CMK (cell line): ENCODE data around the gene HNRNPL.
"Not testable (repeated sequence)": the region's sequence is repeated elsewhere in the genome, so short reads cannot be mapped to it uniquely, and the experiment has no call there.

ENCODE experiments used
- DNase-seq: peaks from one replicate; pipeline ENCODE4 v3.0.0-alpha.2; 2010; ENCODE audit warnings: low read depth

The HNRNPL gene

GRCh38 chr19:38869836-38870607, 20.2 kb upstream of the HNRNPL start:
- DNase-seq: no peak

DNA sequence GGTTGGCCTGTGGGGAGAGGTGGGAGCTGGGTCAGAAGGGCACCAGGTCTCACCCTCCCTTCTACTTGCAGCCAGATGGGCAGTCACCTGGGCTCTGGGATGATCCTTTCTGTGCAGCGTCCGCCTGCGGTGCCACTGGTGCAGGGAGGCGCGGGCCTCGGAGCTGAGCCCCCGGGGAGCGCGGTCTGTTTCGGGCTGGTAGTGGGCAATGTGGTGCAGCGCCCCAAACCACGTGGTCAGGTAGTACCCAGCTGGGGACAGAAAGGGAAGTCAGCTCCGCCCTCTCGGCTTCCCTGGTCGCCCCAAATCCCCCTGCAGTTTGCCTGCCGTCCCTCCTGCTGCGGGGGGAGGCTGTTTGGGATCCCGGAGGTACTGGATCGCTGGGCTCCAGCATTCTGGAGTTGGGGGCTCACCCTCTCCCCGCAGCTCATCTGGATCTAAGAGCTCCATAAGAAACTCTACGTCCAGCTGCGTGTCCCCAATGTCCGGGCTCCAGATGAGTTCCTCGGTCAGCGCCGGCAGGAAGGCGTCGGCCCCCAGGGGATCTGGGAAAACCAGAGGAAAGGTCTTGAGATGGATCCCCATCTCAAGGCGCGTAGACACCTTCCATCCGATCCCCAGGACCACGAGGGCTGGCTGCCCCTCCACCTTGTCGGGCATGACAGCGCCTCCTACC, 19.5 kb upstream of the HNRNPL start:
- no peak for DNase-seq

- no peak for DNase-seq
Observed at GRCh38 chr19:38868551-38868950, 18.8 kb upstream of the HNRNPL start.

DNA sequence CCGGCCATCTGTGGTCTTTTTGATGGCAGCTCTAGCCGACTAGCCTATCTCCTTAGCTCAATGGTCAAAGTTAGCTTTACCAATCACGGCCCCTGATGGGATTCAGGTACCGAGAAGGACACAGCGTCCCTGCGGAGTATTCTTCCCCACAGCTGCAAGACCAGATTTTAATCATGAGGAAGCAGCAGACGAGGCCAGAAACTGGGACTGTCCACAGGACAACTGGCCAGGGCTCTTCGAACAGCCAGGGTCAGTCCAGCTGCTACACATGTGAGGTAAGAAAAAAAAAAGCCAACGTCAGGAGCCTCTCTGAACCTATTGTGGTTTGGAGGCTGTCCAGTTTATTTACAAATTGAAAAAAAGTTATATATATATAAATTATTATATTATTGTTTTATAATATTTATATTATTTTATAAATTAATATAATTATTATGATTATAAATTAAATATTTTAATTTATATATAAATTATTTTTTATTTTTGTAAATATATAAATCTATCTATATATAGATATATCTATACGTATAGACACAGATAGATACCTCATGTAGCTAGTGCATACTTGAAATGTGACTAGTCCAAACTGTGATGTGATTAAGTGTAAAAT, 17.5 kb upstream of the HNRNPL start:
- DNase-seq: no peak

DNA sequence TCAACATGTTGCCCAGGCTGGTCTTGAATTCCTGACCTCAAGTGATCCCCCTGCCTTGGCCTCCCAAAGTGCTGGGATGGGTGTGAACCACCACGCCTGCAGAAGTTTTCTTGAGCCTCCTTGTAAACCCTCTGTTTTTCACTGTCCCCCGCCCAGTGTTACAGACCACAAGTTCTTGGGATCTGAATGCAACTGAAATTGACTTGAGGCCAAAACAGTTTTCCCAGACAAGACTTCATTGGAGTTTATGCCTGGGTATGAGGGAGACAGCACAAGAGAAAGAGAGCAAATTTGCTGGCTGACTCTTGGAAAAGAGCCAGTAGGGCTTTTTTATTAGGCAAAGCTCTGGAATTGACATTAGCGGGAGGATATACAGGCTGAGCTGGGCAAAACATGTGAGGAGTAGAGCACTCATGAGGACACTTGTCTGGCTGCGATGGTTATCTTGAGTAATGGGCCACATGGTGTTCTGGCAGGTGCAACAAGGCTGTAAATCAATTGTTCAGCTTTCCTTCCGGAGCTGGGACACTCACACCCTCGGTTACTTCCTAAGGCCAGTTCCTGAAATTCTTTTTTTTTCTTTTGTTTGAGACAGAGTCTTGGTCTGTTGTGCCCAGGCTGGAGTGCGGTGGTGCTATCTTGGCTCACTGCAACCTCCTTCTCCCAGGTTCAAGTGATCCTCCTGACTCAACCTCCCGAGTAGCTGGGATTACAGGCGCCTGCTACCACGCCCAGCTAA, 12.7 kb upstream of the HNRNPL start:
- no peak for DNase-seq

GRCh38 chr19:38861368-38861767, 11.6 kb upstream of the HNRNPL start:
- DNase-seq: no peak

DNA sequence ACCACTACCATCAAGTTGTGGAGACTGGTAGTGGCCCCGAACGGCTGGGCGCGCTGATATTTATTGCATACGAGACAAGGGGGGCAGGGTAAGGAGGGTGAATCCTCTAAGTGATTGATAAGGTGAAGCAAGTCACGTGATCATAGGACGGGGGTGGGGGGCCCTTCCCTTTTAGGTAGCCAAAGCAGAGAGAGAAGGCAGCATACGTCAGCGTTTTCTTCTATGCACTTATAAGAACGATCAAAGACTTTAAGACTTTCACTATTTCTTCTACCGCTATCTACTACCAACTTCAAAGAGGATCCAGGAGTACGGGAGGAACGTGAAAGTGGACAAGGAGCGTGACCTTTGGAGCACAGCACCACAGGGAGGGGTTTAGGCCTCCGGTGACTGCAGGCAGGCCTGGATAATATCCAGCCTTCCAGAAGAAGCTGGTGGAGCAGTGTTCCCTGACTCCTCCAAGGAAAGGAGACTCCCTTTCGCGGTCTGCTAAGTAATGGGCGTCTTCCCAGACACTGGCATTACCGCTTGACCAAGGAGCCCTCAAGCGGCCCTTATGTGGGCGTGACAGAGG, 9.9 kb upstream of the HNRNPL start:
- DNase-seq: not testable (repeated sequence)

DNA sequence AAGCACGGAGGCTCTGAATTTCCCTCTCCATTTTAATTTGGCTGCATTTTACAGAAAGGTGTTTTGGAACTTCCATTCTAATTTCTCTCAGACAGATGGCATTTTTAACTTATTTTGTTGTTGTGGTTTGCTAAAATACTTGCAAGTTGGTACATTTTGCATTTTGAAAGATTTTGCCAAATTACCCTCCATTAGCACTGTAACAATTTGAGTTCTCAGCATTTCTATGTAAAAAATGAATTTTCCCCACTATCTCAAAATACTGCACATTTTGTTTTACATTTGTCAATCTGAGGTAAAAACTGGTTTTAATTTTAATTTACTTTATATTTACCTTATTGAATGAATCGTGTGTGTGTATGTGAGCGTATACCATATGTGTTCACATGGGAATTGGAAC, 7.0 kb upstream of the HNRNPL start:
- no peak for DNase-seq

DNA sequence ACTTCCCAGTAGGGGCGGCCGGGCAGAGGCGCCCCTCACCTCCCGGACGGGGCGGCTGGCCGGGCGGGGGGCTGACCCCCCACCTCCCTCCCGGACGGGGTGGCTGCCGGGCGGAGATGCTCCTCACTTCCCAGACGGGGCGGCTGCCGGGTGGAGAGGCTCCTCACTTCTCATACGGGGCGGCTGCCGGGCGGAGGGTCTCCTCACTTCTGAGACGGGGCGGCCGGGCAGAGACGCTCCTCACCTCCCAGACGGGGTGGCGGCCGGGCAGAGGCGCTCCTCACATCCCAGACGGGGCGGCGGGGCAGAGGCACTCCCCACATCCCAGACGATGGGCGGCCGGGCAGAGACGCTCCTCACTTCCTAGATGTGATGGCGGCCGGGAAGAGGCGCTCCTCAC, 6.0 kb upstream of the HNRNPL start:
- not testable (repeated sequence) for DNase-seq

- DNase-seq: not testable (repeated sequence)
Observed at GRCh38 chr19:38854961-38855360, 5.2 kb upstream of the HNRNPL start.

DNA sequence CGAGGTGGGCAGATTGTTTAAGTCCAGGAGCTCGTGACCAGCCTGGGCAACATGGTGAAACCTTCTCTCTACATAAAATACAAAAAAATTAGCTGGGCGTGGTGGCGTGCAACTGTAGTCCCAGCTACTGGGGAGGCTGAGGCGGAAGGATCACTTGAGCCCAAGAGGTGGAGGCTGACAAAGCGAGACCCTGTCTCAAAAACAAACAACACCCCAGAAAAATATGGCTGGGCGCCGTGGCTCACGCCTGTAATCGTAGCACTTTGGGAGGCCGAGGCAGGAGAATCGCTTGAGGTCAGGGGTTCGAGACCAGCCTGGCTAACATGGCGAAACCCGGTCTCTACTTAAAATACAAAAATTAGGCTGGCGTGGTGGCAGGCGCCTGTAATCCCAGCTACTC, 3.4 kb upstream of the HNRNPL start:
- DNase-seq: no peak

GRCh38 chr19:38852231-38853044, 2.7 kb upstream of the HNRNPL start:
- DNase-seq: no peak

- peak; percentile 86 for DNase-seq
Observed at GRCh38 chr19:38851622-38852230, 1.9 kb upstream of the HNRNPL start.

- DNase-seq: no peak
Observed at GRCh38 chr19:38850976-38851621, 1.3 kb upstream of the HNRNPL start.

DNA sequence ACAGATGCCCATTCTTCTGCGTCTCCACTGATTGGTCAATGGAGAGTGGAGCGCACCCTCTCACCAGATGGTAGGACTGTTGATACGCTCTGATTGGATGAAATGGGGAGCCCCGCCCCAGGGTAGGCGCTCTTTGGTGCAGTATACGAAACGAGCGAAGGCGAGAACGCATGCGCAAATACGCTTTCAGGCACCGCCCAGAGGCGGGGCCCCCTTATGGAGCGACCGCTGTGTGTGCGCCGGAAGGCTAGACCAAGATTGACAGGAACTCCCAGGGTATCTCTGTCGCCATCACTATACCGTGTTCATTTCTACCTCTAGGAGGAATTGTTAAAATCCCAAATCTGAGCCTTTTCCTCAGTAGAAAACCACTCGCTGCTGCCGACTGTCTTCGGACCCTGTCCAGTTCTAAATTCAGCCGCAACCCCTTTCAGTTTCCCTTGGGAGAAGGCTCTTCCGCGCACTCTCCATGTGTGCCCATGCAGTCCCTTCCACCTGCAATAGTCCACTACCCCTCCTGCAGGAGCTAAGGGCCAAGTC, 720 bp upstream of the HNRNPL start:
- no peak for DNase-seq

DNA sequence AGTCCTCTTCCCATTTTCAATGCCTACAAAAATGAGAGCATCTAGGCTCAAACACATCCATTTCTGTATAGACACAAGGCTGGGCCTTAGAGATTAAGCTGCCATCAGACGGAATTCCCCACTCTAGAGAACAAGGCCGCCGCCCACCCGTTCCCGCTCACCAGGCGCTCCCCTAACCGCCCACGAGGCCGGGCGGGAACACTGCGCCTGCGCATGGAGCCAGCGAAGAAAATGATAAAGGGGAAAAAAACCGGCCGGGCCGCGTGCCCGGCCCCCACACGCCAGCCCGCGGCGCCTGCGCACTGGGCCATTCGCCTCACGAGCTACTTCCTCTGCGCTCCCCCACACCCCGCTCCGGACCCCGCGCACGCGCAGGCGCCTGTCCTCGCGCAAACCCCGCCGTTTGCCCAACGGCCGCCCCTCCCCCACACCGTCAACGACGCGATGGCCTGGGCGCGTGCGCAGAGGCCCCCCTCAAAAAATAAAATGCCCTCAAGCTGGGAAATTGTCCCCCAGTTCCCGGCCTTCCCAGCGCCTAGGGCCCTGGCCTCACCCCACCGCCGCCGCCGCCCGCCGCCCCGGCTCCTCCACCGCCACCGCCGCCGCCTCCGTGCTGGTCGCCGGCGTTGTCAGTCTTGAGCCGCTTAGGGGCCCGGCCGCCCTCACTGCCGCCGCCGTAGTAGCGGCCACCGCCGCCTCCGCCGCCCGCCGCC, 483 bp downstream of the HNRNPL start:
- DNase-seq: peak; percentile 85

- DNase-seq: no peak
Observed at GRCh38 chr19:38848299-38849146, 1.3 kb downstream of the HNRNPL start.

GRCh38 chr19:38846097-38846496, 3.7 kb downstream of the HNRNPL start:
- DNase-seq: no peak
